Loucy (cell line): ENCODE results near the gene KRTAP19-2.

Experiments
- H2AFZ ChIP-seq: fragments of 200-600 bp; sonication (generic); 2 replicates; pipeline ENCODE4 v1.6.0; 2016; ENCODE audit warnings: antibody characterized with exemption, mild to moderate bottlenecking, low read length, moderate library complexity
- H3F3A ChIP-seq: fragments of 200-600 bp; 2 replicates; pipeline ENCODE4 v1.6.0; 2016; ENCODE audit warnings: antibody characterized with exemption, low read depth, mild to moderate bottlenecking
- H3K27me3 ChIP-seq: fragments of 200-600 bp; sonication (generic); 2 replicates; pipeline ENCODE4 v1.6.1; 2014; ENCODE audit warnings: low read length, mild to moderate bottlenecking; ENCODE audit not compliant: insufficient read depth, poor library complexity, severe bottlenecking
- H3K36me3 ChIP-seq: fragments of 200-600 bp; sonication (generic); 2 replicates; pipeline ENCODE4 v1.6.1; 2016; ENCODE audit warnings: low read length; ENCODE audit not compliant: insufficient read depth
- H3K4me1 ChIP-seq: fragments of 200-600 bp; sonication (generic); 2 replicates; pipeline ENCODE4 v1.5.1; 2014; ENCODE audit warnings: low read length, mild to moderate bottlenecking; ENCODE audit not compliant: insufficient read depth, poor library complexity, severe bottlenecking
- H3K4me2 ChIP-seq: fragments of 200-600 bp; sonication (generic); 2 replicates; pipeline ENCODE4 v1.6.0; 2014; ENCODE audit warnings: antibody characterized with exemption, low read length, low read depth, mild to moderate bottlenecking; ENCODE audit not compliant: poor library complexity, severe bottlenecking
- H3K4me3 ChIP-seq: fragments of 200-600 bp; sonication (generic); 2 replicates; pipeline ENCODE4 v1.5.1; 2014; ENCODE audit warnings: low read length, mild to moderate bottlenecking, mixed read lengths; ENCODE audit not compliant: poor library complexity, severe bottlenecking
- H3K79me2 ChIP-seq: fragments of 200-600 bp; sonication (generic); 2 replicates; pipeline ENCODE4 v1.6.1; 2014; ENCODE audit warnings: low read length; ENCODE audit not compliant: insufficient read depth
- H3K9ac ChIP-seq: fragments of 200-600 bp; sonication (generic); 2 replicates; pipeline ENCODE4 v1.6.0; 2014; ENCODE audit warnings: mild to moderate bottlenecking, low read depth, low read length, moderate library complexity; ENCODE audit not compliant: poor library complexity, severe bottlenecking
- H3K9me2 ChIP-seq: fragments of 200-600 bp; sonication (generic); replicated peaks from 2 replicates; pipeline ENCODE4 v1.6.1; 2016; ENCODE audit warnings: low read depth, low read length, mixed read lengths
- H3K9me3 ChIP-seq: fragments of 200-600 bp; sonication (generic); 2 replicates; pipeline ENCODE4 v1.6.1; 2014; ENCODE audit warnings: mild to moderate bottlenecking, antibody characterized with exemption, low read length, low read depth; ENCODE audit not compliant: insufficient read depth
- H4K20me1 ChIP-seq: fragments of 200-600 bp; sonication (generic); 2 replicates; pipeline ENCODE4 v1.6.0; 2014; ENCODE audit warnings: antibody characterized with exemption, low read length, mild to moderate bottlenecking; ENCODE audit not compliant: insufficient read depth, poor library complexity, severe bottlenecking
- EZH2phosphoT487 ChIP-seq: fragments of 200-600 bp; IDR thresholded peaks from 2 replicates; pipeline ENCODE4 v1.6.1; 2018; ENCODE audit warnings: antibody characterized with exemption, mild to moderate bottlenecking, moderate library complexity, borderline replicate concordance
- TF ChIP-seq, protein P1 (sequence below): fragments of 200-600 bp; sonication (generic); conservative IDR thresholded peaks from 2 replicates; pipeline ENCODE4 v1.5.1; 2014; ENCODE audit warnings: mild to moderate bottlenecking, antibody characterized with exemption, low read length

The KRTAP19-2 gene

DNA sequence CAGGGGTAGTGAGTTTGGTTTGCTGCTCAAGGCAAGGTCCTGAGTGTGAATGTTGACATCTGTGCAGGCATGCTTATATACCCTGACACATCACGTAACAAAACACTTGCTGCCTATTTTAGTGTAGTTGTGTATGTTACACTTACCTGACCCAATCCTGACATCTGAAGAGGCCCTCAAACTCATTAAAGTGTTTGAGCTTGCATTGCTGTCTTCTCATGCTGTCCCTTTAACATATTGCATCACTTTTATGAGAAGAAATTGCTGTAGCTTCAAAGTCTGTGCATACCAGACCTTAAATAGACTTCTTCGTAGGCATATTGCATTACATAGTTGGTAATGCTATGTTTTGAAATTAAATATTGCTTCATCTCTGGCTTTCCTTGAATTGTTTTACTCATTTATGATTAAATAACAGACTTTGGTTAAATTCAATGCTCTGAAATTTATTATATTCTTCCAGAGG lies 4.8 kb upstream of the KRTAP19-2 start, which contains the start of gene KRTAP19-3:
TSS of gene KRTAP19-3 (minus strand) at position 51 of the 466 bp plus-strand sequence. CDS start 56 bp downstream, outside the sequence.
- Histone ChIP-seq H3K4me2 (no peak within 1 kb of the TSS), H3K9ac (no peak within 1 kb of the TSS), H3K4me3 (no peak within 1 kb of the TSS)

DNA sequence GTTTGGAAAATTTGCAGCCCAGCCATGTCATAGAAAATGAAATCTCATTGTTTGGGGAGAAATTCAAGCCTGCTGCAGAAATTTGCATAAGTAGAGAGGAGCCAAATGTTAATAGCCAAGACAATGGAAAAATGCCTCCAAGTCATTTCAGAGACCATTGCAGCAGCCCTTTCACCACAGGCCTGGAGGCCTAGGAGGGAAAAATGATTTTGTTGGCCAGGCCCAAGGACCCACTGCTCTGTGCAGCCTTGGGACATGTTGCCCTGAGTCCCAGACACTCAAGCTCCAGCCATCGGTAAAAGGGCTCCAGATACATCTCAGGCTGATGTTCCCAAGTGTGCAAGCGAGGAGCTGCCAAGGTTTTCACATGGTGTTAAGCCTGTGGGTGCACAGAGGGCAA lies 1.1 kb downstream of the KRTAP19-2 start:
- Histone ChIP-seq H3K9me3 (peaks cover 3% of the 10 kb centered on the region; the same call in 1 of the 2 replicates), H3K27me3 (no peaks in the 10 kb centered on the region), H3K9ac (no peak overlapping the region), H3K79me2 (no peaks in the 10 kb centered on the region), H3F3A (no peaks in the 10 kb centered on the region), H4K20me1 (no peaks in the 10 kb centered on the region), H2AFZ (no peak overlapping the region), H3K4me2 (no peak overlapping the region), H3K4me1 (no peaks in the 10 kb centered on the region), H3K4me3 (no peak overlapping the region), H3K9me2 (no peaks in the 10 kb centered on the region), H3K36me3 (no peaks in the 10 kb centered on the region)
- TF ChIP-seq, protein P1, sequence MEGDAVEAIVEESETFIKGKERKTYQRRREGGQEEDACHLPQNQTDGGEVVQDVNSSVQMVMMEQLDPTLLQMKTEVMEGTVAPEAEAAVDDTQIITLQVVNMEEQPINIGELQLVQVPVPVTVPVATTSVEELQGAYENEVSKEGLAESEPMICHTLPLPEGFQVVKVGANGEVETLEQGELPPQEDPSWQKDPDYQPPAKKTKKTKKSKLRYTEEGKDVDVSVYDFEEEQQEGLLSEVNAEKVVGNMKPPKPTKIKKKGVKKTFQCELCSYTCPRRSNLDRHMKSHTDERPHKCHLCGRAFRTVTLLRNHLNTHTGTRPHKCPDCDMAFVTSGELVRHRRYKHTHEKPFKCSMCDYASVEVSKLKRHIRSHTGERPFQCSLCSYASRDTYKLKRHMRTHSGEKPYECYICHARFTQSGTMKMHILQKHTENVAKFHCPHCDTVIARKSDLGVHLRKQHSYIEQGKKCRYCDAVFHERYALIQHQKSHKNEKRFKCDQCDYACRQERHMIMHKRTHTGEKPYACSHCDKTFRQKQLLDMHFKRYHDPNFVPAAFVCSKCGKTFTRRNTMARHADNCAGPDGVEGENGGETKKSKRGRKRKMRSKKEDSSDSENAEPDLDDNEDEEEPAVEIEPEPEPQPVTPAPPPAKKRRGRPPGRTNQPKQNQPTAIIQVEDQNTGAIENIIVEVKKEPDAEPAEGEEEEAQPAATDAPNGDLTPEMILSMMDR = no peak

More for the DNA sequence above, 4.8 kb upstream of the KRTAP19-2 start, which contains the start of gene KRTAP19-3:
- Histone ChIP-seq H3K9me2 (no peaks in the 10 kb centered on the region), H3K4me1 (no peaks in the 10 kb centered on the region), H3K9me3 (peaks cover 2% of the 10 kb centered on the region; the same call in 1 of the 2 replicates), H3K27me3 (no peaks in the 10 kb centered on the region), H3K36me3 (no peaks in the 10 kb centered on the region), H3K79me2 (no peaks in the 10 kb centered on the region), H4K20me1 (no peaks in the 10 kb centered on the region), H2AFZ (no peak within 1 kb of the TSS), H3F3A (no peaks in the 10 kb centered on the region)
- TF ChIP-seq, protein P1 = no peak
- no peak for TF ChIP-seq EZH2phosphoT487

DNA sequence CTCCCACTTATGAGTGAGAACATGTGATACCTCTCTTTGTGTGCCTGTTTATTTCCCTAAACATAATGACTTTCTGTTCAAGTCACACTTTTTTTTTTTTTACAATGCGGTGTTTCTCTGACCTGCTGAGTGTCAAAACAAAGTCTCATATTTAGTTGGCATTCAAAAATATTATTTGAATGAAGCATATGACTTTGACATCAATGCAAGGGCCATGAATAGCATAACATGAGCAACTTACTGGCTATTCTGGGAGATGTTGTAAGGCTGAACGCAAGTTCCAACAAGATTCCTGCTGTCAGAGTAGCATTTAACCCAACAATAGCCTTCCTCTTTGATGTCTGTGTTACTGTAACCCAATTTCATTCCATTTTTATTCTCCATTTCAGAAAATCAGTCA lies 5.1 kb downstream of the KRTAP19-2 start:
- Histone ChIP-seq H3K36me3 (no peaks in the 10 kb centered on the region), H3F3A (no peaks in the 10 kb centered on the region), H3K4me3 (no peak overlapping the region), H3K9me3 (peaks cover 2% of the 10 kb centered on the region; the same call in 1 of the 2 replicates), H4K20me1 (no peaks in the 10 kb centered on the region), H2AFZ (no peak overlapping the region), H3K9me2 (no peaks in the 10 kb centered on the region), H3K4me2 (no peak overlapping the region), H3K9ac (no peak overlapping the region), H3K79me2 (no peaks in the 10 kb centered on the region), H3K4me1 (no peaks in the 10 kb centered on the region), H3K27me3 (no peaks in the 10 kb centered on the region)
- no peak for TF ChIP-seq EZH2phosphoT487
- TF ChIP-seq, protein P1 = no peak
